Measurements from ENCODE around the gene IL12RB1. TPM values are rescaled to one million over a fixed set of nuclear protein-coding genes. Genes with fewer than 3 reads are reported as not detected.

IL12RB1 gene
- total RNA-seq, 1 experiment from 2014 or later = not detected

GRCh38 chr19:18016209-18016910 lies 70.4 kb downstream of the IL12RB1 start:
- H3K27me3 ChIP-seq (ENCODE audit: insufficient read depth, low read length) = no peaks in the 10 kb centered on the region
- TF ChIP-seq CEBPB (IDR thresholded peaks at IDR 0.05; ENCODE audit: low read depth) = no peak
- no peak for TF ChIP-seq ZBTB33 (IDR thresholded peaks at IDR 0.05; ENCODE audit: extremely low read depth, insufficient replicate concordance, low read length)
- no peak for TF ChIP-seq SP1 (IDR thresholded peaks at IDR 0.05; ENCODE audit: low read depth)
- no peak for TF ChIP-seq ZNF274 (IDR thresholded peaks at IDR 0.05; ENCODE audit: low read depth, low read length)
- TF ChIP-seq EGR1 (IDR thresholded peaks at IDR 0.05; ENCODE audit: low read depth) = no peak
- TF ChIP-seq FOSL1 (IDR thresholded peaks at IDR 0.05; ENCODE audit: low read depth) = no peak
- no peak for TF ChIP-seq SRF (IDR thresholded peaks at IDR 0.05; ENCODE audit: low read depth)
- no peak for TF ChIP-seq EZH2 (IDR thresholded peaks at IDR 0.05)
- no peak for TF ChIP-seq YY1 (IDR thresholded peaks at IDR 0.05; ENCODE audit: extremely low read depth, insufficient replicate concordance, low read depth, low read length)
- no peak for TF ChIP-seq EZH2phosphoT487 (IDR thresholded peaks at IDR 0.05; ENCODE audit: borderline replicate concordance)
- no peak for TF ChIP-seq ZFX (IDR thresholded peaks at IDR 0.05)
- TF ChIP-seq CTCF (IDR thresholded peaks at IDR 0.05 in 2 of 3, conservative IDR thresholded peaks at IDR 0.05 in 1 of 3; ENCODE audit: borderline replicate concordance in 1 of 3, insufficient read depth in 1 of 3, low read depth in 2 of 3, low read length in 2 of 3) = no peak
- no peak for TF ChIP-seq REST (IDR thresholded peaks at IDR 0.05; ENCODE audit: low read depth)
- TF ChIP-seq ELF1 (IDR thresholded peaks at IDR 0.05; ENCODE audit: borderline replicate concordance, low read depth) = no peak
- TF ChIP-seq JUND (IDR thresholded peaks at IDR 0.05) = no peak
- no peak overlapping the region for H3K27ac ChIP-seq (ENCODE audit: low read depth, low read length)
- H4K20me1 ChIP-seq (ENCODE audit: insufficient read depth) = no peaks in the 10 kb centered on the region
- no peak overlapping the region for H3K4me2 ChIP-seq (ENCODE audit: low read length)
- no TSS peak for BruUV-seq (replicated peaks)
- no peaks in the 10 kb centered on the region for H3K9me2 ChIP-seq (ENCODE audit: insufficient read depth)
- DNase-seq (ENCODE audit: low read depth, low spot score) (no peak), ATAC-seq (no peak)
- ChIA-PET POLR2A (no interaction called here), RAD21 (ENCODE audit: low non-redundant PET in 1 of 2, low total read pairs in 2 of 2, uncharacterized antibody in 2 of 2, unreplicated experiment in 2 of 2) (no interaction called here), CTCF (no interaction called here)
- H3K4me3 ChIP-seq (replicated peaks in 1 of 2; ENCODE audit: low read depth in 1 of 2, low read length in 2 of 2) = no peak overlapping the region
- H3K9me3 ChIP-seq (ENCODE audit: control insufficient read depth in 1 of 2, insufficient read depth in 1 of 2, low read depth in 1 of 2, low read length in 2 of 2) = no peaks in the 10 kb centered on the region
- H3K9ac ChIP-seq (ENCODE audit: low read length) = no peak overlapping the region
- peaks cover 14 to 17% of the 10 kb centered on the region in 2 experiments for H3K36me3 ChIP-seq (ENCODE audit: control insufficient read depth in 1 of 2, insufficient read depth in 2 of 2, low read length in 2 of 2)
- H3K79me2 ChIP-seq (ENCODE audit: insufficient read depth, low read length) = no peaks in the 10 kb centered on the region
- peaks cover 22 to 31% of the 10 kb centered on the region in 2 experiments for H3K4me1 ChIP-seq (ENCODE audit: control insufficient read depth in 1 of 2, insufficient read depth in 2 of 2, low read length in 2 of 2)
- intact Hi-C loops (cut with micrococcal nuclease) = no loop called here
- no peak overlapping the region for H2AFZ ChIP-seq (ENCODE audit: low read depth, low read length, poor library complexity, severe bottlenecking)

All from HCT116 (cell line).